Measurements from ENCODE around the gene LILRB1.

GRCh38 chr19:54638683-54639082 lies 8.4 kb downstream of the LILRB1 start:
- TF ChIP-seq POLR2A (IDR thresholded peaks at IDR 0.05; ENCODE audit: low read depth, low read length): peak; percentile 30; the same call in 1 of the 2 replicates
- TF ChIP-seq POLR2AphosphoS5 (IDR thresholded peaks at IDR 0.05; ENCODE audit: low read depth, low read length): no peak
